Thyroid gland (tissue), 4 donors: ENCODE measurements around the gene ZNF213.

Source experiments
- POLR2A ChIP-seq, 2 donors: fragments of 450-650 bp; IDR thresholded peaks; one replicate each; pipeline ENCODE4 v1.6.1; 2017; ENCODE audit warnings: antibody characterized with exemption in 2 of 2, mild to moderate bottlenecking in 2 of 2, moderate library complexity in 1 of 2
- TF ChIP-seq, protein P1 (sequence below), 6 experiments: fragments of 200-600 bp in 3 of 6; fragments of 450-650 bp in 3 of 6; sonication (generic) in 3 of 6; IDR thresholded peaks; one replicate each; pipeline ENCODE4 v1.5.1; 2016 to 2019; ENCODE audit warnings: antibody characterized with exemption in 6 of 6, mild to moderate bottlenecking in 2 of 6, inconsistent platforms in 1 of 6, moderate library complexity in 1 of 6

DNA sequence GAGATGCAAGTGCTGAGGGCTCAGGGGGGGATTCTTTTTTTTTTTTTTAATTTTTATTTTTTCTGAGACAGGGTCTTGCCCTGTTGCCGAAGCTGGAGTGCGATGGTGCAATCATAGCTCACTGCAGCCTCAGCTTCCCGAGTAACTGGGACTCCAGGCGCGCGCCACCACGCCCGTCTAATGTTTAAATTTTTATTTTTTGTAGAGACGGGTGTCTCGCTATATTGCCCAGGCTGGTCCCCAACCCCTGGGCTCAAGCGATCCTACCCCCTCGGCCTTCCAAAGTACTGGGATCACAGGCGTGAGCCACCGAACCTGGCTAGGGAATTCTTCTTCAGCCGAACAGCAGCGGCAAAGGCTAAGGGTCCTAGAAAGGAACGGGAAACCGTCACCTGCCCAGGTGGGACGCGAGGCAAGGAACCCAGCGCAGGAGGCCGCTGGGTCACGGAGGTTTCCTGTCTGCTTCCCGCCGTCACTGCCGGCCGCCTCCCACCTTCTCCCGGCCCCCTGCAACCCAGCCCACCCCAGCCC lies 39.9 kb downstream of the ZNF213 start:
- TF ChIP-seq, protein P1, sequence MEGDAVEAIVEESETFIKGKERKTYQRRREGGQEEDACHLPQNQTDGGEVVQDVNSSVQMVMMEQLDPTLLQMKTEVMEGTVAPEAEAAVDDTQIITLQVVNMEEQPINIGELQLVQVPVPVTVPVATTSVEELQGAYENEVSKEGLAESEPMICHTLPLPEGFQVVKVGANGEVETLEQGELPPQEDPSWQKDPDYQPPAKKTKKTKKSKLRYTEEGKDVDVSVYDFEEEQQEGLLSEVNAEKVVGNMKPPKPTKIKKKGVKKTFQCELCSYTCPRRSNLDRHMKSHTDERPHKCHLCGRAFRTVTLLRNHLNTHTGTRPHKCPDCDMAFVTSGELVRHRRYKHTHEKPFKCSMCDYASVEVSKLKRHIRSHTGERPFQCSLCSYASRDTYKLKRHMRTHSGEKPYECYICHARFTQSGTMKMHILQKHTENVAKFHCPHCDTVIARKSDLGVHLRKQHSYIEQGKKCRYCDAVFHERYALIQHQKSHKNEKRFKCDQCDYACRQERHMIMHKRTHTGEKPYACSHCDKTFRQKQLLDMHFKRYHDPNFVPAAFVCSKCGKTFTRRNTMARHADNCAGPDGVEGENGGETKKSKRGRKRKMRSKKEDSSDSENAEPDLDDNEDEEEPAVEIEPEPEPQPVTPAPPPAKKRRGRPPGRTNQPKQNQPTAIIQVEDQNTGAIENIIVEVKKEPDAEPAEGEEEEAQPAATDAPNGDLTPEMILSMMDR (IDR thresholded peaks at IDR 0.05) = no peak
- no peak for TF ChIP-seq POLR2A (IDR thresholded peaks at IDR 0.05)
